ENCODE data around the gene MFNG. TPM values are rescaled to one million over a fixed set of nuclear protein-coding genes. Genes with fewer than 3 reads are reported as not detected.

MFNG gene
- total RNA-seq, 3 donors from 2014 or later (not counting 1 experiment from before 2014, with no cell fraction given) = 75.3 to 111 (median 110) TPM

GRCh38 chr22:37526376-37526775 is 40.2 kb upstream of the MFNG start:
- H3K4me1 Mint-ChIP-seq = no peaks in the 10 kb centered on the region
- peaks cover 4% of the 10 kb centered on the region for H3K27me3 ChIP-seq (ENCODE audit: control insufficient read depth, insufficient read depth, low read length)
- no peak for TF ChIP-seq CTCF (IDR thresholded peaks at IDR 0.05)
- no peak overlapping the region for H3K4me3 Mint-ChIP-seq
- no peak overlapping the region for H3K4me3 ChIP-seq (ENCODE audit: low read length)
- no peak overlapping the region for H3K27ac Mint-ChIP-seq
- WGBS (ENCODE audit: insufficient coverage) = 85% methylated on average over 12 of the region's 12 CpGs
- no peaks in the 10 kb centered on the region for H3K9me3 ChIP-seq (ENCODE audit: control insufficient read depth, insufficient read depth, low read length)
- H3K4me1 ChIP-seq (ENCODE audit: control insufficient read depth, insufficient read depth, low read length) = no peaks in the 10 kb centered on the region
- H3K36me3 Mint-ChIP-seq = no peaks in the 10 kb centered on the region
- H3K36me3 ChIP-seq (ENCODE audit: control insufficient read depth, insufficient read depth, low read length) = no peaks in the 10 kb centered on the region
- H3K27me3 Mint-ChIP-seq (ENCODE audit: low read depth in 2 of 2) = peaks cover 17 to 18% of the 10 kb centered on the region in 2 donors
- intact Hi-C loops (cut with micrococcal nuclease) = no loop called here
- DNase-seq = no peak
- no peaks in the 10 kb centered on the region for H3K9me3 Mint-ChIP-seq
- no peak for ATAC-seq
- H3K27ac ChIP-seq (ENCODE audit: low read length) = no peak overlapping the region

GRCh38 chr22:37525746-37526350 is 39.7 kb upstream of the MFNG start:
- no peak for TF ChIP-seq CTCF (IDR thresholded peaks at IDR 0.05)
- intact Hi-C loops (cut with micrococcal nuclease) = no loop called here
- Histone ChIP-seq H3K9me3 (ENCODE audit: control insufficient read depth, insufficient read depth, low read length) (no peaks in the 10 kb centered on the region), H3K4me3 (ENCODE audit: low read length) (no peak overlapping the region), H3K27me3 (ENCODE audit: control insufficient read depth, insufficient read depth, low read length) (peaks cover 7% of the 10 kb centered on the region), H3K4me1 (ENCODE audit: control insufficient read depth, insufficient read depth, low read length) (no peaks in the 10 kb centered on the region), H3K36me3 (ENCODE audit: control insufficient read depth, insufficient read depth, low read length) (no peaks in the 10 kb centered on the region), H3K27ac (ENCODE audit: low read length) (no peak overlapping the region)
- WGBS (ENCODE audit: insufficient coverage) = 71% methylated on average over 7 of the region's 7 CpGs
- Mint-ChIP-seq H3K9me3 (no peaks in the 10 kb centered on the region), H3K36me3 (no peaks in the 10 kb centered on the region), H3K27me3 (ENCODE audit: low read depth in 2 of 2) (peaks cover 13 to 18% of the 10 kb centered on the region in 2 donors), H3K27ac (no peak overlapping the region), H3K4me3 (no peak overlapping the region), H3K4me1 (no peaks in the 10 kb centered on the region)
- DNase-seq = no peak
- ATAC-seq = no peak

- no peak for TF ChIP-seq CTCF (IDR thresholded peaks at IDR 0.05)
- H3K4me3 Mint-ChIP-seq = no peak overlapping the region
- no peak for DNase-seq
Observed at GRCh38 chr22:37525073-37525745, 39.0 kb upstream of the MFNG start.

More at GRCh38 chr22:37525073-37525745, 39.0 kb upstream of the MFNG start:
- H3K9me3 ChIP-seq (ENCODE audit: control insufficient read depth, insufficient read depth, low read length) = no peaks in the 10 kb centered on the region
- no peaks in the 10 kb centered on the region for H3K9me3 Mint-ChIP-seq
- H3K4me1 Mint-ChIP-seq = no peaks in the 10 kb centered on the region
- ATAC-seq = no peak
- no peak overlapping the region for H3K4me3 ChIP-seq (ENCODE audit: low read length)
- no peaks in the 10 kb centered on the region for H3K4me1 ChIP-seq (ENCODE audit: control insufficient read depth, insufficient read depth, low read length)
- H3K36me3 ChIP-seq (ENCODE audit: control insufficient read depth, insufficient read depth, low read length) = no peaks in the 10 kb centered on the region
- WGBS (ENCODE audit: insufficient coverage) = 62% methylated on average over 10 of the region's 10 CpGs
- peaks cover 11 to 22% of the 10 kb centered on the region in 2 donors for H3K27me3 Mint-ChIP-seq (ENCODE audit: low read depth in 2 of 2)
- no peak overlapping the region for H3K27ac Mint-ChIP-seq
- H3K27ac ChIP-seq (ENCODE audit: low read length) = no peak overlapping the region
- H3K27me3 ChIP-seq (ENCODE audit: control insufficient read depth, insufficient read depth, low read length) = peaks cover 9% of the 10 kb centered on the region
- no peaks in the 10 kb centered on the region for H3K36me3 Mint-ChIP-seq
- intact Hi-C loops (cut with micrococcal nuclease) = no loop called here
